ENCODE data around the gene MYPOP.

DNA sequence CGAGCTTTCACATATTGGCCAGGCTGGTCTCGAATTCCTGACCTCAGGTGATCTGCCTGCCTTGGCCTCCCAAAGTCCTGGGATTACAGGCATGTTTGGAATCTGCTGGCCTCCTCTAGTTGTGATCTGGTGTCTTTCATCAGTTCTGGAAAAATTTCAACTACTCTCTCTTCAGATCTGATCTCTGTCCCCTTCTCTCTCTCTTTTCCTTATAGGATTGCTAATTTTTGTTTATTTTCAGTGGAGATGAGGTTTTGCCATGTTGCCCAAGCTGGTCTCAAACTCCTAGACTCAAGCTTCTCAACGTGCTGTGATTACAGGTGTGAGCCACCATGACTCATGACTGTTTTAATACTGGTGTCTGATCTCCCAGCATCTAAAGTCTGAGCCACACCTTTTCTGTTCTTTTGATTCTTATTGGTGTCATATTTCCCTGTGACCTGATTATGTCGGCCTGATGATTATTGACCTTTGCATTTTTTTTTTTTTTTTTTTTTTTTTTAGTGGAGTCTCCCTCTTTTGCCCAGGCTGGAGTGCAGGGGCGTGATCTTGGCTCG, 22.6 kb upstream of the MYPOP start:
- TF ChIP-seq, protein P1, sequence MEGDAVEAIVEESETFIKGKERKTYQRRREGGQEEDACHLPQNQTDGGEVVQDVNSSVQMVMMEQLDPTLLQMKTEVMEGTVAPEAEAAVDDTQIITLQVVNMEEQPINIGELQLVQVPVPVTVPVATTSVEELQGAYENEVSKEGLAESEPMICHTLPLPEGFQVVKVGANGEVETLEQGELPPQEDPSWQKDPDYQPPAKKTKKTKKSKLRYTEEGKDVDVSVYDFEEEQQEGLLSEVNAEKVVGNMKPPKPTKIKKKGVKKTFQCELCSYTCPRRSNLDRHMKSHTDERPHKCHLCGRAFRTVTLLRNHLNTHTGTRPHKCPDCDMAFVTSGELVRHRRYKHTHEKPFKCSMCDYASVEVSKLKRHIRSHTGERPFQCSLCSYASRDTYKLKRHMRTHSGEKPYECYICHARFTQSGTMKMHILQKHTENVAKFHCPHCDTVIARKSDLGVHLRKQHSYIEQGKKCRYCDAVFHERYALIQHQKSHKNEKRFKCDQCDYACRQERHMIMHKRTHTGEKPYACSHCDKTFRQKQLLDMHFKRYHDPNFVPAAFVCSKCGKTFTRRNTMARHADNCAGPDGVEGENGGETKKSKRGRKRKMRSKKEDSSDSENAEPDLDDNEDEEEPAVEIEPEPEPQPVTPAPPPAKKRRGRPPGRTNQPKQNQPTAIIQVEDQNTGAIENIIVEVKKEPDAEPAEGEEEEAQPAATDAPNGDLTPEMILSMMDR (IDR thresholded peaks at IDR 0.05; ENCODE audit: low read depth, low read length), result no peak
- TF ChIP-seq POLR2A (IDR thresholded peaks at IDR 0.05; ENCODE audit: extremely low read depth, insufficient read length), result no peak
- TF ChIP-seq, protein P2, sequence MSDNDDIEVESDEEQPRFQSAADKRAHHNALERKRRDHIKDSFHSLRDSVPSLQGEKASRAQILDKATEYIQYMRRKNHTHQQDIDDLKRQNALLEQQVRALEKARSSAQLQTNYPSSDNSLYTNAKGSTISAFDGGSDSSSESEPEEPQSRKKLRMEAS (IDR thresholded peaks at IDR 0.05; ENCODE audit: low read depth, low read length), result no peak
- no peak for TF ChIP-seq MYC (IDR thresholded peaks at IDR 0.05; ENCODE audit: low read depth, low read length)

Data from NB4 (cell line).